Esophagus (tissue), 2 donors: Measurements from ENCODE around the gene PSMB2. TPM values are rescaled to one million over a fixed set of nuclear protein-coding genes. Genes with fewer than 3 reads are reported as not detected.

ENCODE experiments used
- H3K27ac ChIP-seq, 2 donors: one replicate each; pipeline ENCODE4 v1.5.1; 2013; ENCODE audit warnings: low read depth in 2 of 2, mild to moderate bottlenecking in 2 of 2, inconsistent platforms in 1 of 2, low read length in 1 of 2, moderate library complexity in 1 of 2
- H3K27me3 ChIP-seq, 2 donors: one replicate each; pipeline ENCODE4 v1.6.1; 2013; ENCODE audit warnings: low read length in 2 of 2, control low read depth in 1 of 2, mild to moderate bottlenecking in 1 of 2; ENCODE audit not compliant: insufficient read depth in 2 of 2, control insufficient read depth in 1 of 2
- H3K36me3 ChIP-seq, 2 donors: one replicate each; pipeline ENCODE4 v1.6.1; 2013; ENCODE audit warnings: low read length in 1 of 2; ENCODE audit not compliant: control insufficient read depth in 2 of 2, insufficient read depth in 2 of 2
- H3K4me1 ChIP-seq, 2 donors: one replicate each; pipeline ENCODE4 v1.6.1; 2013; ENCODE audit warnings: low read length in 1 of 2; ENCODE audit not compliant: control insufficient read depth in 2 of 2, insufficient read depth in 2 of 2
- H3K4me3 ChIP-seq, 2 donors: one replicate each; pipeline ENCODE4 v1.5.1; 2013; ENCODE audit warnings: low read length in 2 of 2, mild to moderate bottlenecking in 2 of 2, low read depth in 1 of 2, moderate library complexity in 1 of 2
- H3K9me3 ChIP-seq, 2 donors: one replicate each; pipeline ENCODE4 v1.6.1; 2013; ENCODE audit warnings: mild to moderate bottlenecking in 2 of 2, low read depth in 1 of 2, low read length in 1 of 2, moderate library complexity in 1 of 2; ENCODE audit not compliant: control insufficient read depth in 2 of 2, insufficient read depth in 1 of 2
- WGBS, 2 donors: extraction: QIAGEN DNeasy Blood & Tissue Kit; methylation state at CpG; one replicate each; pipeline ENCODE4 v1.1.7; 2013; 5-methylcytosine and 5-hydroxymethylcytosine counted together
- polyA plus RNA-seq, 2 donors: library from polyadenylated mRNA; stranded (reverse); fragments of 200-250 nt; gene quantifications; one replicate each; pipeline ENCODE4 v1.2.3, GENCODE V29; 2013
- donor health status: healthy with polysubstance abuse.
- donor health status: Bipolar disorder and iron deficiency.

Gene PSMB2
- polyA plus RNA-seq, 2 donors = 29.7 to 42.5 TPM

DNA sequence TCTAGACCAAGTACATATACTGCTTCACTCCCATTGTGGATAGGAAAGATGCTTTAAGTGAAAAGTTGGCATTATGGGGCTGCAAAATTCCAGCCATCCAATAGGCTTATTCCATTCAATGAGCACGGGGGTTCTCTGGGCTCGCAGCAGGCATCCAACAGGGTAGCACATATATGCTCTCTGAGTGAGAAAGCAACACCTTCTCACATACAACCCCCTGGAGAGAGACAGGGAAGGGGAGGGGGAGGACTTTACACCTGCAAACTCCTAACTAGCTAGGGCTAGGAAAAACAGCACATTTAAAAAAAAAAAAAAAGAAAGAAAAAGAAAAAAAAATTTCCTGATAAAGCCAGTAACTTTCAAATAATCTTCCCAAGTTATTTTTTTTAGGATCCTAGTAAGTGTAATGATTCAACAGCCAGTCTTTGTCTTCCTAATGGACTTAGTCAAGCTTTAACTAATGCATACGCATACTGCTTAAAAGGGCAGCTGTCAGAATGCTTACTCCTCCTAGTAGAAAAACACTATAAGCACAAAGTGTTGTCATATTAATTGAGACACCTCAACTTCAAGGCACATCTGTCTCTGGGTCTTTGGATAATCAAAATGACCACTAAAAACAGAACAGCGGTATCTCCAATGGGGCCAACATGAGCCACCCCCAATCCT lies 18.7 kb downstream of the PSMB2 start:
- 88 to 92% methylated on average over 4 of the region's 4 CpGs for WGBS, 2 donors
- H3K36me3 ChIP-seq = peaks cover 9 to 13% of the 10 kb centered on the region in 2 donors
- H3K4me3 ChIP-seq = no peak overlapping the region
- H3K27me3 ChIP-seq = no peaks in the 10 kb centered on the region
- H3K9me3 ChIP-seq = no peaks in the 10 kb centered on the region
- H3K27ac ChIP-seq = no peak overlapping the region
- H3K4me1 ChIP-seq = no peaks in the 10 kb centered on the region

GRCh38 chr1:35619237-35620121 lies 21.8 kb downstream of the PSMB2 start:
- H3K36me3 ChIP-seq = peaks cover 10 to 12% of the 10 kb centered on the region in 2 donors
- no peaks in the 10 kb centered on the region for H3K9me3 ChIP-seq
- WGBS, 2 donors = 86 to 90% methylated on average over 6 of the region's 6 CpGs
- H3K4me1 ChIP-seq = no peaks in the 10 kb centered on the region
- H3K4me3 ChIP-seq = no peak overlapping the region
- H3K27me3 ChIP-seq = no peaks in the 10 kb centered on the region
- H3K27ac ChIP-seq = no peak overlapping the region

GRCh38 chr1:35615440-35615839 lies 25.9 kb downstream of the PSMB2 start:
- no peaks in the 10 kb centered on the region for H3K9me3 ChIP-seq
- H3K27me3 ChIP-seq = no peaks in the 10 kb centered on the region
- WGBS, 2 donors = 77 to 82% methylated on average over 8 of the region's 8 CpGs
- H3K4me1 ChIP-seq = no peaks in the 10 kb centered on the region
- peaks cover 0 to 3% of the 10 kb centered on the region in 2 donors for H3K36me3 ChIP-seq
- no peak overlapping the region for H3K27ac ChIP-seq
- no peak overlapping the region for H3K4me3 ChIP-seq

DNA sequence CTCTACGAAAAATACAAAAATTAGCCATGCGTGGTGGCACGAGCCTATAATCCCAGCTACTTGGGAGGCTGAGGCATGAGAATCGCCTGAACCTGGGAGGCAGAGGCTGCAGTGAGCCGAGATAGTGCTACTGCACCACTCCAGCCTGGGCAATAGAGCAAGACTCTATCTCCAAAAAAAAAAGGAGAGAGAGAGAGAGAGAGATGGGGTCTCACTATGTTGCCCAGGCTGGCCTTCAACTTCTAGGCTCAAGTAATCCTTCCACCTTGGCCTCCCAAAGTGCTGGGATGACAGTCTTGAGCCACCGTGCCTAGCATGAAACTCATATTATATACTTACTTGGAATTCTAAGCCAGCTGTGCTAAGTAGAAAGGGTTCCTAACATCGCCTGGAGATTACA lies 29.7 kb downstream of the PSMB2 start:
- Histone ChIP-seq H3K9me3 (no peaks in the 10 kb centered on the region), H3K36me3 (peaks cover 0 to 10% of the 10 kb centered on the region in 2 donors), H3K27me3 (no peaks in the 10 kb centered on the region), H3K4me1 (no peaks in the 10 kb centered on the region), H3K27ac (no peak overlapping the region), H3K4me3 (no peak overlapping the region)
- whole genome bisulfite sequencing, 2 donors = 94 to 97% methylated on average over 7 of the region's 7 CpGs

DNA sequence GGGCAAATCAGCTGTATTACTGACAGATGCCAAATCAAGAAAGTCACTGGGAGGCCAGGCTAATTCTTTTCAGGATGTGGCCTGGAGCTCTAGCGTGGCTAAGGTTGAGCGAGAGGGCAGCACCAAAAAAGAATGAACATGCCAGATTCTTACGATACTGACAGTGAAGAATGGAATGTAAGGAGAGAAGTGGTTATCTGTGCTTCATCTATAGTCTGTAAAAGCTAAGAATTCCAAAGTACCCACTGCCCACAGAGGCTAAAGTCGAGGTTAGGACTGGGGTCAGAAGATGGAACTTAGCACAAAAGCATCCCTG lies 35.5 kb downstream of the PSMB2 start:
- Histone ChIP-seq H3K4me3 (no peak overlapping the region), H3K36me3 (peaks cover 3 to 23% of the 10 kb centered on the region in 2 donors), H3K27ac (no peak overlapping the region), H3K27me3 (no peaks in the 10 kb centered on the region), H3K4me1 (no peaks in the 10 kb centered on the region), H3K9me3 (no peaks in the 10 kb centered on the region)
- 74 to 84% methylated on average over 4 of the region's 4 CpGs for WGBS, 2 donors

- H3K27ac ChIP-seq = no peak overlapping the region
- H3K27me3 ChIP-seq = no peaks in the 10 kb centered on the region
- H3K36me3 ChIP-seq = peaks cover 3 to 21% of the 10 kb centered on the region in 2 donors
- no peaks in the 10 kb centered on the region for H3K4me1 ChIP-seq
- no peaks in the 10 kb centered on the region for H3K9me3 ChIP-seq
- 80 to 86% methylated on average over 6 of the region's 6 CpGs for WGBS, 2 donors
- no peak overlapping the region for H3K4me3 ChIP-seq
Observed at GRCh38 chr1:35605071-35605866, 36.1 kb downstream of the PSMB2 start.

GRCh38 chr1:35603941-35604340 lies 37.4 kb downstream of the PSMB2 start:
- H3K36me3 ChIP-seq = peaks cover 5 to 15% of the 10 kb centered on the region in 2 donors
- WGBS, 2 donors = 88 to 90% methylated on average over 4 of the region's 4 CpGs
- no peaks in the 10 kb centered on the region for H3K9me3 ChIP-seq
- no peak overlapping the region for H3K4me3 ChIP-seq
- H3K27ac ChIP-seq = no peak overlapping the region
- no peaks in the 10 kb centered on the region for H3K27me3 ChIP-seq
- no peaks in the 10 kb centered on the region for H3K4me1 ChIP-seq

GRCh38 chr1:35603468-35603867 lies 37.9 kb downstream of the PSMB2 start:
- H3K27ac ChIP-seq = no peak overlapping the region
- 78 to 84% methylated on average over 3 of the region's 3 CpGs for whole genome bisulfite sequencing, 2 donors
- no peaks in the 10 kb centered on the region for H3K4me1 ChIP-seq
- H3K36me3 ChIP-seq = peaks cover 5 to 17% of the 10 kb centered on the region in 2 donors
- no peaks in the 10 kb centered on the region for H3K27me3 ChIP-seq
- no peak overlapping the region for H3K4me3 ChIP-seq
- no peaks in the 10 kb centered on the region for H3K9me3 ChIP-seq

DNA sequence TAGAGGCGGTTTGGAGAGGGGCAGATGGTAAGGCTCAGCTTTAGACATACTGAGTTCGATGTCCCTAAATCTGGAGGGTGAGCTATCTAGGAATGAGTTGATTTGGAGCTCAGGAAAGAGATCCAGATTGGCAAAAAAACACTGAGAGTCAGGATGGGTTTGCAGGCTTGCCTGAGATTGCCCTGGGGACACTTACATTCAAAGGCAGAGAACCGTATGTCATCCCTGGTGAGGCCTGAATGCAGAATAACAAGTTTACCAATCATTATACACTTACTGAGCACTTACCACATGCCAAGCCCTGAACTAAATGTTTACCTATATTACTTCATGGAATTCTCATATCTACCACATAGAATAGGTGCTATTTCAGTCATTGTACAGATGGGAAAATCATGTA lies 40.7 kb downstream of the PSMB2 start:
- peaks cover 5 to 19% of the 10 kb centered on the region in 2 donors for H3K36me3 ChIP-seq

More for the DNA sequence above, 40.7 kb downstream of the PSMB2 start:
- 85 to 87% methylated on average over 3 of the region's 3 CpGs for WGBS, 2 donors
- Histone ChIP-seq H3K4me1 (no peaks in the 10 kb centered on the region), H3K27ac (no peak overlapping the region), H3K9me3 (no peaks in the 10 kb centered on the region), H3K27me3 (no peaks in the 10 kb centered on the region), H3K4me3 (no peak overlapping the region)
